ENCODE data around the gene ITGA3. TPM values are rescaled to one million over a fixed set of nuclear protein-coding genes. Genes with fewer than 3 reads are reported as not detected.
"Not testable (repeated sequence)": the region's sequence is repeated elsewhere in the genome, so short reads cannot be mapped to it uniquely, and the experiment has no call there.

The ITGA3 gene
- total RNA-seq, 2 experiments from 2014 or later, result 2.3 to 2.4 TPM

- H3K4me3 Mint-ChIP-seq, result no peak overlapping the region
- H3K36me3 ChIP-seq (ENCODE audit: insufficient read depth, low read length), result no peaks in the 10 kb centered on the region
- no peaks in the 10 kb centered on the region for H3K9me3 ChIP-seq (ENCODE audit: control insufficient read depth in 1 of 2, insufficient read depth in 1 of 2, low read length in 2 of 2)
- H3K27ac ChIP-seq (ENCODE audit: low read depth in 1 of 2, low read length in 2 of 2), result no peak overlapping the region
- ATAC-seq (ENCODE audit: poor library complexity) (no peak), DNase-seq (no peak)
- intact Hi-C loops (cut with DNase I, micrococcal nuclease), result no loop called here
- TF ChIP-seq, protein P1, sequence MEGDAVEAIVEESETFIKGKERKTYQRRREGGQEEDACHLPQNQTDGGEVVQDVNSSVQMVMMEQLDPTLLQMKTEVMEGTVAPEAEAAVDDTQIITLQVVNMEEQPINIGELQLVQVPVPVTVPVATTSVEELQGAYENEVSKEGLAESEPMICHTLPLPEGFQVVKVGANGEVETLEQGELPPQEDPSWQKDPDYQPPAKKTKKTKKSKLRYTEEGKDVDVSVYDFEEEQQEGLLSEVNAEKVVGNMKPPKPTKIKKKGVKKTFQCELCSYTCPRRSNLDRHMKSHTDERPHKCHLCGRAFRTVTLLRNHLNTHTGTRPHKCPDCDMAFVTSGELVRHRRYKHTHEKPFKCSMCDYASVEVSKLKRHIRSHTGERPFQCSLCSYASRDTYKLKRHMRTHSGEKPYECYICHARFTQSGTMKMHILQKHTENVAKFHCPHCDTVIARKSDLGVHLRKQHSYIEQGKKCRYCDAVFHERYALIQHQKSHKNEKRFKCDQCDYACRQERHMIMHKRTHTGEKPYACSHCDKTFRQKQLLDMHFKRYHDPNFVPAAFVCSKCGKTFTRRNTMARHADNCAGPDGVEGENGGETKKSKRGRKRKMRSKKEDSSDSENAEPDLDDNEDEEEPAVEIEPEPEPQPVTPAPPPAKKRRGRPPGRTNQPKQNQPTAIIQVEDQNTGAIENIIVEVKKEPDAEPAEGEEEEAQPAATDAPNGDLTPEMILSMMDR (IDR thresholded peaks at IDR 0.05), result no peak
- no peak overlapping the region for H3K27ac Mint-ChIP-seq
- ChIA-PET POLR2A (no interaction called here), CTCF (interaction anchor here (1.1 kb wide), 1 partner anchor 26 kb away, joined by 3 read pairs; no protein-coding TSS in a partner anchor)
- H3K27me3 Mint-ChIP-seq, result no peaks in the 10 kb centered on the region
- no peak overlapping the region for H3K4me3 ChIP-seq (ENCODE audit: low read length)
- no peaks in the 10 kb centered on the region for H3K27me3 ChIP-seq (ENCODE audit: control insufficient read depth in 1 of 2, insufficient read depth in 2 of 2, low read length in 2 of 2)
- peaks cover 11% of the 10 kb centered on the region for H3K4me1 ChIP-seq (ENCODE audit: insufficient read depth, low read length)
- H3K36me3 Mint-ChIP-seq (ENCODE audit: low read depth), result peaks cover 5% of the 10 kb centered on the region
- no peaks in the 10 kb centered on the region for H3K9me3 Mint-ChIP-seq
- peaks cover 23% of the 10 kb centered on the region for H3K4me1 Mint-ChIP-seq (ENCODE audit: low read depth)
These were observed 5.2 kb downstream of the ITGA3 start for GRCh38 chr17:50060951-50061712.

GRCh38 chr17:50061713-50062045, 5.8 kb downstream of the ITGA3 start:
- H3K9me3 Mint-ChIP-seq; H3K27me3 ChIP-seq (ENCODE audit: control insufficient read depth in 1 of 2, insufficient read depth in 2 of 2, low read length in 2 of 2); H3K27me3 Mint-ChIP-seq; H3K36me3 ChIP-seq (ENCODE audit: insufficient read depth, low read length); H3K9me3 ChIP-seq (ENCODE audit: control insufficient read depth in 1 of 2, insufficient read depth in 1 of 2, low read length in 2 of 2); intact Hi-C loops (cut with DNase I, micrococcal nuclease); POLR2A ChIA-PET; H3K4me1 ChIP-seq (ENCODE audit: insufficient read depth, low read length); ATAC-seq (ENCODE audit: poor library complexity); H3K36me3 Mint-ChIP-seq (ENCODE audit: low read depth); H3K4me3 ChIP-seq (ENCODE audit: low read length); CTCF ChIA-PET; H3K27ac ChIP-seq (ENCODE audit: low read depth in 1 of 2, low read length in 2 of 2); H3K27ac Mint-ChIP-seq; H3K4me3 Mint-ChIP-seq; DNase-seq: not testable (repeated sequence)
- H3K4me1 Mint-ChIP-seq (ENCODE audit: low read depth), result peaks cover 20% of the 10 kb centered on the region

DNA sequence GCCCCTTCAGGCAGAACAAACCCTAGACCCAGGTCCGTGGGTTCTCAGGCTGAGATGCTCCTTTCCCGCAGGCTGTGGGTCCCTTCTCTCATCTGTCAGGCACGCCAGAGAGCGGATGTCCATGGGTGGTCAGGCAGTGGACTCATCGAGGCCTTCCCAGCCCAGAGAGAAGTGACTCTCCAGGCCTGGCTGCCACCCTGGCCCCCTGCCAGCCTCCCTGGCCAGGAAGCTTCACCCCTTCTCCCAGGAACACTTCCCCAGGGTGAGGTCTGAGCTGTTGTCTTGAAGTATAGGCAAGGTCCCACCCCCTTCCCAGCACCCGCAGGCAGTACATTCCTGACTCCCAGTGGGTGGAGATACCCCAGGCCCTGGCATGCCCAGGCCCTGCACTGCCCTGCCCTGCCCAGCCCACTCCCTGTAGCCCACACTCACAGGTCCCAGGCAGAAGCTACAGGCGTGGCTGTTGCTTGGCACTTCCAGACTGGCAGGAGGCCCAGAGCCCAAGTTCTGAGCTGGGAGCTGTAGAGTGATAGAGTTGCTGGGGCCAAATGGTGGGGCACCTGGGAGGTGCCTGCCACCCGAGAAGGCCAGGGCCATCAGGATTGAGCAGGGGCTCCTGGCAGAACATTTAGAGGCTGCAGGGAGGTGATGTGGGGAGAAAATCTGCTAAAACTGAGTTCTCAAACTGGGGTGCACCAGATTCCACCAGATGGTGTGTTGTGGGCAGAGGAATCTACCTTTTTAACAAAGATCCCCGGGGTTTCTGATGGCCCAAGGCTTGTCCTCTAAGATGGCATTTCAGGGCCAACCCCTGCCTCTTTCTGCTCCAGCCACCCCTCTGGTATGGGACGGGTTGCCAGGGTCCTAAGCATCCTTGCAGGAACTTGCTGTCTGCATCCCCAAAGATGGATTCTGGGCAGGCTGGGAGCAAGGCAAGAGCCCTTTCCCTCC, 6.7 kb downstream of the ITGA3 start:
- POLR2A ChIA-PET, result no interaction called here
- Mint-ChIP-seq H3K36me3 (ENCODE audit: low read depth) (peaks cover 5% of the 10 kb centered on the region), H3K4me3 (no peak overlapping the region), H3K4me1 (ENCODE audit: low read depth) (peaks cover 11% of the 10 kb centered on the region), H3K27ac (no peak overlapping the region), H3K27me3 (no peaks in the 10 kb centered on the region), H3K9me3 (no peaks in the 10 kb centered on the region)
- no peaks in the 10 kb centered on the region for H3K27me3 ChIP-seq (ENCODE audit: control insufficient read depth in 1 of 2, insufficient read depth in 2 of 2, low read length in 2 of 2)
- intact Hi-C loops (cut with DNase I, micrococcal nuclease), result no loop called here
- H3K27ac ChIP-seq (ENCODE audit: low read depth in 1 of 2, low read length in 2 of 2), result no peak overlapping the region
- ATAC-seq (ENCODE audit: poor library complexity) (no peak), DNase-seq (no peak)
- CTCF ChIA-PET, result interaction anchor here (1.4 kb wide), 1 partner anchor 25 kb away, joined by 3 read pairs; no protein-coding TSS in a partner anchor
- H3K4me1 ChIP-seq (ENCODE audit: insufficient read depth, low read length), result peaks cover under 1% of the 10 kb centered on the region
- H3K36me3 ChIP-seq (ENCODE audit: insufficient read depth, low read length), result no peaks in the 10 kb centered on the region
- H3K9me3 ChIP-seq (ENCODE audit: control insufficient read depth in 1 of 2, insufficient read depth in 1 of 2, low read length in 2 of 2), result no peaks in the 10 kb centered on the region
- TF ChIP-seq, protein P1 (IDR thresholded peaks at IDR 0.05), result no peak
- H3K4me3 ChIP-seq (ENCODE audit: low read length), result no peak overlapping the region

Data from CD4-positive, alpha-beta T cell (primary cell).